Hepatocyte (in vitro differentiated cells): Measurements from ENCODE around the gene PACSIN2. TPM values are rescaled to one million over a fixed set of nuclear protein-coding genes. Genes with fewer than 3 reads are reported as not detected.

Experiments
- DNase-seq: peaks from one replicate; pipeline ENCODE4 v3.0.0-alpha.2; 2016; ENCODE audit warnings: low spot score
- H2AFZ ChIP-seq: fragments of 200-600 bp; sonication (generic); 2 replicates; pipeline ENCODE4 v1.6.0; 2016; ENCODE audit warnings: antibody characterized with exemption, mild to moderate bottlenecking
- H3K27ac ChIP-seq: fragments of 200-600 bp; sonication (generic); 2 replicates; pipeline ENCODE4 v1.5.1; 2016; ENCODE audit warnings: mild to moderate bottlenecking
- H3K27me3 ChIP-seq: fragments of 200-600 bp; sonication (generic); 2 replicates; pipeline ENCODE4 v1.6.1; 2016
- H3K36me3 ChIP-seq: fragments of 200-600 bp; sonication (generic); replicated peaks from 2 replicates; pipeline ENCODE4 v1.5.1; 2016; ENCODE audit warnings: low read depth; ENCODE audit not compliant: insufficient read depth
- H3K4me1 ChIP-seq: fragments of 200-600 bp; sonication (generic); 2 replicates; pipeline ENCODE4 v1.5.1; 2016; ENCODE audit warnings: mild to moderate bottlenecking, moderate library complexity; ENCODE audit not compliant: insufficient read depth
- H3K4me2 ChIP-seq: fragments of 200-600 bp; sonication (generic); 2 replicates; pipeline ENCODE4 v1.6.0; 2016
- H3K4me3 ChIP-seq: fragments of 200-600 bp; sonication (generic); 2 replicates; pipeline ENCODE4 v1.5.1; 2016; ENCODE audit warnings: mild to moderate bottlenecking
- H3K79me2 ChIP-seq: fragments of 200-600 bp; sonication (generic); 2 replicates; pipeline ENCODE4 v1.6.0; 2017; ENCODE audit warnings: mild to moderate bottlenecking
- H3K9me2 ChIP-seq: fragments of 200-600 bp; sonication (generic); replicated peaks from 2 replicates; pipeline ENCODE4 v1.6.0; 2017; ENCODE audit warnings: mild to moderate bottlenecking; ENCODE audit not compliant: insufficient read depth
- H3K9me3 ChIP-seq: fragments of 200-600 bp; sonication (generic); 2 replicates; pipeline ENCODE4 v1.5.1; 2016; ENCODE audit warnings: low read depth, mild to moderate bottlenecking
- H4K20me1 ChIP-seq: fragments of 200-600 bp; sonication (generic); 2 replicates; pipeline ENCODE4 v1.6.0; 2016; ENCODE audit warnings: mild to moderate bottlenecking; ENCODE audit not compliant: insufficient read depth, poor library complexity, severe bottlenecking
- CTCF ChIP-seq: fragments of 200-600 bp; sonication (generic); IDR thresholded peaks from 2 replicates; pipeline ENCODE4 v1.5.1; 2016; ENCODE audit warnings: antibody characterized with exemption, mild to moderate bottlenecking; ENCODE audit not compliant: poor library complexity
- EZH2 ChIP-seq: fragments of 200-600 bp; sonication (generic); IDR thresholded peaks from 2 replicates; pipeline ENCODE4 v1.6.1; 2016; ENCODE audit warnings: antibody characterized with exemption, mild to moderate bottlenecking, borderline replicate concordance
- EZH2phosphoT487 ChIP-seq: fragments of 200-600 bp; sonication (generic); IDR thresholded peaks from one replicate; pipeline ENCODE4 v1.6.1; 2018; ENCODE audit warnings: antibody characterized with exemption, mild to moderate bottlenecking, low read depth, moderate library complexity; ENCODE audit not compliant: unreplicated experiment, severe bottlenecking
- WGBS: methylation state at CpG from one replicate; pipeline ENCODE4 v1.1.6; 2016; ENCODE audit warnings: low lambda C conversion rate; ENCODE audit errors: missing lambda C conversion rate; 5-methylcytosine and 5-hydroxymethylcytosine counted together
- polyA plus RNA-seq: library from polyadenylated mRNA; unstranded; fragments of >200 nt; fragmentation: Nextera tagmentation; extraction: Ambion mirVana; gene quantifications from 2 replicates; pipeline ENCODE4 v1.2.1, GENCODE V29; 2016
- total RNA-seq: library from RNA; depleted of rRNA; stranded (reverse); fragments of >200 nt; gene quantifications from 2 replicates; pipeline ENCODE4 v1.2.3, GENCODE V29; 2014

The PACSIN2 gene
- total and polyA plus RNA-seq, 2 experiments from 2014 or later: 77.7 to 86.3 TPM

DNA sequence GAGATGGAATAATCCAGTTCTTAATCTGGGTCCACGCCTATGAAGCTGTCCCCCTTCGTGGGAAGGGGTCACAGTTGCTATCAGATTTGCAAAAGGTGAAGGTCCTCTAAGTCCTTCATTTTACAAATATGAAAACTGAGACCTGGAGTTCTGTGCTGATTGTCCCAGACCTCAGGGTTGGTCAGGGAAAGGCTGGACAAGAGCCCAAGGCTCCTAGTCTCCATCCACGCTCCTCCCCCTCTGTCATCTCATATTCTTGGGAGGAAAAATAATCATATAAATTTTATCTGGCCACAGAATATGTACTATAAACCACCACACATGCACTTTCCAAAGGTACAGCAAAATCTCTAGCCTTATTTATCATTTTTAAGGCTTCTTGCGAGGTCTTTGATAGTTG lies 5.5 kb downstream of the PACSIN2 start:
- H3K36me3 ChIP-seq: no peaks in the 10 kb centered on the region
- peaks cover 25% of the 10 kb centered on the region for H4K20me1 ChIP-seq
- H3K4me2 ChIP-seq: no peak overlapping the region
- no peak overlapping the region for H3K4me3 ChIP-seq
- no peaks in the 10 kb centered on the region for H3K9me2 ChIP-seq
- DNase-seq: no peak
- H3K27me3 ChIP-seq: no peaks in the 10 kb centered on the region
- peaks cover 96% of the 10 kb centered on the region for H3K79me2 ChIP-seq
- WGBS: 95% methylated on average over 4 of the region's 4 CpGs
- no peak for TF ChIP-seq EZH2phosphoT487
- TF ChIP-seq CTCF: no peak
- H3K4me1 ChIP-seq: peaks cover 73% of the 10 kb centered on the region
- peak overlapping the region; percentile 89 for H3K27ac ChIP-seq
- no peak overlapping the region for H2AFZ ChIP-seq
- no peaks in the 10 kb centered on the region for H3K9me3 ChIP-seq

GRCh38 chr22:43008921-43009320 lies 6.0 kb downstream of the PACSIN2 start:
- H3K4me1 ChIP-seq: peaks cover 79% of the 10 kb centered on the region
- H3K4me2 ChIP-seq: no peak overlapping the region
- no peaks in the 10 kb centered on the region for H3K9me3 ChIP-seq
- no peak for TF ChIP-seq CTCF
- no peak for TF ChIP-seq EZH2phosphoT487
- TF ChIP-seq EZH2: no peak
- no peak overlapping the region for H3K4me3 ChIP-seq
- 89% methylated on average over 4 of the region's 4 CpGs for WGBS
- H4K20me1 ChIP-seq: peaks cover 21% of the 10 kb centered on the region
- DNase-seq: no peak
- H3K79me2 ChIP-seq: peaks cover 94% of the 10 kb centered on the region
- no peaks in the 10 kb centered on the region for H3K36me3 ChIP-seq
- no peaks in the 10 kb centered on the region for H3K27me3 ChIP-seq
- H3K27ac ChIP-seq: peak overlapping the region; percentile 89
- no peaks in the 10 kb centered on the region for H3K9me2 ChIP-seq
- no peak overlapping the region for H2AFZ ChIP-seq

GRCh38 chr22:43008509-43008908 lies 6.4 kb downstream of the PACSIN2 start:
- no peaks in the 10 kb centered on the region for H3K9me2 ChIP-seq
- H4K20me1 ChIP-seq: peaks cover 16% of the 10 kb centered on the region
- WGBS: 84% methylated on average over 4 of the region's 4 CpGs
- TF ChIP-seq EZH2 (no peak), CTCF (no peak), EZH2phosphoT487 (no peak)
- peaks cover 92% of the 10 kb centered on the region for H3K79me2 ChIP-seq
- no peak overlapping the region for H3K4me3 ChIP-seq
- H3K27ac ChIP-seq: peak overlapping the region; percentile 89
- no peaks in the 10 kb centered on the region for H3K36me3 ChIP-seq
- no peaks in the 10 kb centered on the region for H3K27me3 ChIP-seq
- H2AFZ ChIP-seq: no peak overlapping the region
- H3K4me2 ChIP-seq: no peak overlapping the region
- DNase-seq: no peak
- peaks cover 79% of the 10 kb centered on the region for H3K4me1 ChIP-seq
- H3K9me3 ChIP-seq: no peaks in the 10 kb centered on the region

DNA sequence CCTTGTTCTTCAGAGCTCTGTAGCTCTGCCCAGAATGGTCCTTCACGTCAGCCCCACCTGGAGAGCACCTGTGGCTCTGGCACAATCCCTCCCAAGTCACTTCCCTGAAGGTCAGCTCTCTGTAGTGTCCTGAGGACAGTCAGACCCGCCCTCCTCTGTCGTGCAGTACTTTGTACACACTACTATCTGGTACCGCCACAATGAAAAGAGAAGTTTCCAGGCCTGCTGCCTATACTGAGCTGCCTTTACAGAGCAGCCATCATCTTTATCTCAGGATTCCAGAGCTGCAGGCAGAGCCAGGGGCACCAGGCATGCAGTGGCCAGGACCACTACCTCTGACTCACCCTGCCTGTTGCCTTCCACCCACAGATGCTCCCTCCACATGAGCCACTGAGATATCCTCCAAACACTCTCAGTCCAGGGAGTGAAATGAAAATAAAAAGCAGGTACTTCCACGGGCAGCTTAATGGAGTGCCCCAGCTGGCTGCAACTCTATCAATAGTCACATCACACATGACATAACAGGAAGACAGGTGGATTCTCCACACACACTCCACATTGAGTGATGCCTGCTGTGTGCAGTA lies 7.3 kb downstream of the PACSIN2 start:
- TF ChIP-seq CTCF: no peak
- no peak for TF ChIP-seq EZH2phosphoT487
- no peak for TF ChIP-seq EZH2
- no peaks in the 10 kb centered on the region for H3K27me3 ChIP-seq
- H3K9me2 ChIP-seq: no peaks in the 10 kb centered on the region
- H3K9me3 ChIP-seq: no peaks in the 10 kb centered on the region
- DNase-seq: peak; percentile 79
- H4K20me1 ChIP-seq: peaks cover 7% of the 10 kb centered on the region
- no peaks in the 10 kb centered on the region for H3K36me3 ChIP-seq
- WGBS: 34% methylated on average over 5 of the region's 5 CpGs
- H3K79me2 ChIP-seq: peaks cover 91% of the 10 kb centered on the region
- peaks cover 82% of the 10 kb centered on the region for H3K4me1 ChIP-seq
- no peak overlapping the region for H2AFZ ChIP-seq
- no peak overlapping the region for H3K4me3 ChIP-seq
- peak overlapping the region; percentile 89 for H3K27ac ChIP-seq
- H3K4me2 ChIP-seq: peak overlapping the region; percentile 45
